ENCODE results near the gene UNC45B. TPM values are rescaled to one million over a fixed set of nuclear protein-coding genes. Genes with fewer than 3 reads are reported as not detected.

Gene UNC45B
- total RNA-seq, 1 experiment from 2014 or later, result 0.22 TPM

- no peaks in the 10 kb centered on the region; the same call in 1 of the 2 replicates for H3K4me1 ChIP-seq (ENCODE audit: insufficient read depth, low read length)
- no peak overlapping the region for H4K8ac ChIP-seq (replicated peaks; ENCODE audit: insufficient read length, low read depth, low read length)
- no peak overlapping the region for H3K9ac ChIP-seq (ENCODE audit: extremely low read depth, insufficient read length, low read length)
- H3K4me2 ChIP-seq (ENCODE audit: insufficient read depth, insufficient read length, low read length), result no peak overlapping the region
- no peaks in the 10 kb centered on the region for H3K9me3 Mint-ChIP-seq
- H3K4ac ChIP-seq (ENCODE audit: low read depth, low read length), result no peak overlapping the region
- H4K91ac ChIP-seq (ENCODE audit: insufficient read length, low read depth, low read length), result no peak overlapping the region
- H2BK20ac ChIP-seq (ENCODE audit: low read depth, low read length, poor library complexity, severe bottlenecking), result no peak overlapping the region
- no peak overlapping the region for H2BK120ac ChIP-seq (ENCODE audit: low read depth, low read length, poor library complexity, severe bottlenecking)
- peaks cover 4 to 6% of the 10 kb centered on the region in 2 experiments for H3K4me1 Mint-ChIP-seq
- no peak overlapping the region for H3K56ac ChIP-seq (ENCODE audit: insufficient read length, low read depth, low read length)
- H3K18ac ChIP-seq (ENCODE audit: insufficient read length, low read depth, low read length), result no peak overlapping the region
- no peaks in the 10 kb centered on the region for H3K79me2 ChIP-seq (ENCODE audit: insufficient read depth, low read length)
- no CpG with 5 or more reads among the region's 13 CpGs for WGBS (ENCODE audit: extremely low coverage, insufficient read length, low lambda C conversion rate)
- no peak overlapping the region for H3K27ac ChIP-seq (ENCODE audit: insufficient read length, low read depth, low read length)
- no peaks in the 10 kb centered on the region for H3K36me3 Mint-ChIP-seq (ENCODE audit: insufficient read depth in 1 of 3, low read depth in 3 of 3)
- H3K27me3 ChIP-seq (ENCODE audit: insufficient read depth, low read length), result no peaks in the 10 kb centered on the region
- H2BK5ac ChIP-seq (ENCODE audit: insufficient read length, low read length), result no peak overlapping the region
- H3K9me3 ChIP-seq (ENCODE audit: control insufficient read depth, low read depth, low read length), result no peaks in the 10 kb centered on the region
- no peaks in the 10 kb centered on the region for H4K20me1 ChIP-seq (ENCODE audit: control insufficient read depth, insufficient read depth, insufficient read length)
- no peaks in the 10 kb centered on the region; the same call in 1 of the 2 replicates for H3K27me3 Mint-ChIP-seq (ENCODE audit: low read depth)
- H3T11ph ChIP-seq (ENCODE audit: low read length), result no peak overlapping the region
- no peak for DNase-seq
- H3K23ac ChIP-seq (ENCODE audit: insufficient read length, low read depth, low read length), result no peak overlapping the region
- TF ChIP-seq, protein P1, sequence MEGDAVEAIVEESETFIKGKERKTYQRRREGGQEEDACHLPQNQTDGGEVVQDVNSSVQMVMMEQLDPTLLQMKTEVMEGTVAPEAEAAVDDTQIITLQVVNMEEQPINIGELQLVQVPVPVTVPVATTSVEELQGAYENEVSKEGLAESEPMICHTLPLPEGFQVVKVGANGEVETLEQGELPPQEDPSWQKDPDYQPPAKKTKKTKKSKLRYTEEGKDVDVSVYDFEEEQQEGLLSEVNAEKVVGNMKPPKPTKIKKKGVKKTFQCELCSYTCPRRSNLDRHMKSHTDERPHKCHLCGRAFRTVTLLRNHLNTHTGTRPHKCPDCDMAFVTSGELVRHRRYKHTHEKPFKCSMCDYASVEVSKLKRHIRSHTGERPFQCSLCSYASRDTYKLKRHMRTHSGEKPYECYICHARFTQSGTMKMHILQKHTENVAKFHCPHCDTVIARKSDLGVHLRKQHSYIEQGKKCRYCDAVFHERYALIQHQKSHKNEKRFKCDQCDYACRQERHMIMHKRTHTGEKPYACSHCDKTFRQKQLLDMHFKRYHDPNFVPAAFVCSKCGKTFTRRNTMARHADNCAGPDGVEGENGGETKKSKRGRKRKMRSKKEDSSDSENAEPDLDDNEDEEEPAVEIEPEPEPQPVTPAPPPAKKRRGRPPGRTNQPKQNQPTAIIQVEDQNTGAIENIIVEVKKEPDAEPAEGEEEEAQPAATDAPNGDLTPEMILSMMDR (conservative IDR thresholded peaks at IDR 0.05), result no peak
- no peak overlapping the region for H3K27ac Mint-ChIP-seq
- no peak overlapping the region for H3K14ac ChIP-seq (ENCODE audit: insufficient read depth, low read length)
- no peak overlapping the region for H4K5ac ChIP-seq (ENCODE audit: insufficient read length, low read depth, low read length)
- H3K4me3 Mint-ChIP-seq, result no peak overlapping the region
- H2AFZ ChIP-seq (ENCODE audit: low read length), result no peak overlapping the region
- H2BK12ac ChIP-seq (ENCODE audit: insufficient read length, low read depth, low read length), result no peak overlapping the region
- no peak overlapping the region for H2AK5ac ChIP-seq (ENCODE audit: insufficient read length, low read length)
- H3K79me1 ChIP-seq (ENCODE audit: insufficient read depth, low read depth, low read length, poor library complexity, severe bottlenecking), result no peaks in the 10 kb centered on the region
- no peak overlapping the region for H2BK15ac ChIP-seq (ENCODE audit: low read depth, low read length)
- no peaks in the 10 kb centered on the region for H3K23me2 ChIP-seq (ENCODE audit: insufficient read length, low read depth, low read length, poor library complexity, severe bottlenecking)
Observed at GRCh38 chr17:35160354-35161201, 13.0 kb downstream of the UNC45B start.

Measured in H9 (cell line).